K562 (cell line): ENCODE data around the gene PCBP3. TPM values are rescaled to one million over a fixed set of nuclear protein-coding genes. Genes with fewer than 3 reads are reported as not detected.

ENCODE experiments used
- ATAC-seq: fragments of 200-7000 bp; cut with Tn5 transposase; 3 replicates; pipeline ENCODE4 v1.9.1; 2020; ENCODE audit warnings: moderate library complexity
- BruUV-seq: library from RNA; stranded (reverse); fragments of 400-500 nt; replicated peaks from 2 replicates; lab custom pipeline; 2021; lab: Mats Ljungman, UMichigan
- CTCF ChIA-PET: fragments of 300-600 bp; formaldehyde crosslinking; extraction: SDS; loops from one replicate; lab custom pipeline; 2021; ENCODE audit warnings: low intra/inter-chr PET ratio; lab: Yijun Ruan, JAX
- POLR2A ChIA-PET: fragments of 300-600, 350-650 bp; sonication (Branson Sonifier 250); formaldehyde crosslinking; extraction: SDS; loops from one replicate; lab custom pipeline; 2021; ENCODE audit warnings: antibody characterized with exemption, inconsistent platforms; lab: Yijun Ruan, JAX
- DNase-seq, 4 experiments: peaks; one replicate each; pipeline versions ENCODE4 v3.0.0 to v3.0.0-alpha.2; 2011 to 2018; ENCODE audit warnings: low spot score in 3 of 4, mixed read lengths in 3 of 4; ENCODE audit errors: extremely low read depth in 1 of 4
- FAIRE-seq: peaks from 2 replicates; lab custom pipeline; 2011; peaks lifted over from hg19 to GRCh38; lab: Jason Lieb, UNC
- H2AFZ ChIP-seq: 2 replicates; pipeline ENCODE4 v1.6.0; 2011; ENCODE audit warnings: low read depth, low read length, control low read depth, inconsistent platforms
- H3K27ac ChIP-seq: fragments of 200-600 bp; 3 replicates; pipeline ENCODE4 v1.8.0; 2011; ENCODE audit warnings: low read depth, mild to moderate bottlenecking, control low read depth, inconsistent platforms, low read length, moderate library complexity, mixed read lengths; ENCODE audit errors: extremely low read depth
- H3K27me3 ChIP-seq, 2 experiments: fragments of 300-600 bp in 1 of 2; 2 replicates in 1 of 2; 3 replicates in 1 of 2; pipeline versions ENCODE4 v1.6.0 to v1.8.0; 2011; ENCODE audit warnings: inconsistent platforms in 2 of 2, low read length in 2 of 2, mild to moderate bottlenecking in 1 of 2, mixed read lengths in 1 of 2, moderate library complexity in 1 of 2; ENCODE audit not compliant: control insufficient read depth in 2 of 2, insufficient read depth in 2 of 2
- H3K36me3 ChIP-seq: fragments of 300-600 bp; 3 replicates; pipeline ENCODE4 v1.8.0; 2011; ENCODE audit warnings: mild to moderate bottlenecking, low read length, inconsistent platforms; ENCODE audit not compliant: control insufficient read depth, insufficient read depth
- H3K4me1 ChIP-seq, 2 experiments: fragments of 200-600 bp in 1 of 2; replicated peaks in 1 of 2; 2 replicates in 1 of 2; 3 replicates in 1 of 2; pipeline versions ENCODE4 v1.5.1 to v1.8.0; 2011; ENCODE audit warnings: inconsistent platforms in 2 of 2, low read length in 2 of 2, mild to moderate bottlenecking in 1 of 2, mixed read lengths in 1 of 2, moderate library complexity in 1 of 2; ENCODE audit not compliant: control insufficient read depth in 2 of 2, insufficient read depth in 2 of 2
- H3K4me2 ChIP-seq: 2 replicates; pipeline ENCODE4 v1.6.1; 2011; ENCODE audit warnings: low read length, control low read depth, inconsistent platforms, mixed read lengths; ENCODE audit not compliant: insufficient read depth
- H3K4me3 ChIP-seq: fragments of 200-600 bp; sonication (generic), shearing (Covaris generic); 2 replicates; pipeline ENCODE4 v1.5.1; 2016; ENCODE audit warnings: control low read depth, inconsistent platforms
- H3K79me2 ChIP-seq: fragments of 200-600 bp; 3 replicates; pipeline ENCODE4 v1.8.0; 2011; ENCODE audit warnings: low read length, inconsistent platforms; ENCODE audit not compliant: control insufficient read depth, insufficient read depth
- H3K9ac ChIP-seq, 2 experiments: 2 replicates each; pipeline versions ENCODE4 v1.6.0 to v1.6.1; 2011; ENCODE audit warnings: low read depth in 2 of 2, low read length in 2 of 2, control low read depth in 1 of 2, inconsistent platforms in 1 of 2, mild to moderate bottlenecking in 1 of 2, mixed read lengths in 1 of 2; ENCODE audit not compliant: insufficient read depth in 1 of 2
- H3K9me1 ChIP-seq: one replicate; pipeline ENCODE4 v1.6.0; 2011; ENCODE audit warnings: inconsistent platforms, mild to moderate bottlenecking, low read length, moderate library complexity; ENCODE audit not compliant: control insufficient read depth, insufficient read depth
- H3K9me3 ChIP-seq: replicated peaks from 2 replicates; pipeline ENCODE4 v1.5.1; 2011; ENCODE audit warnings: low read depth, low read length, inconsistent platforms; ENCODE audit not compliant: control insufficient read depth, insufficient read depth
- H4K20me1 ChIP-seq: replicated peaks from 2 replicates; pipeline ENCODE4 v1.6.1; 2011; ENCODE audit warnings: low read length, inconsistent platforms, mixed read lengths; ENCODE audit not compliant: control insufficient read depth, insufficient read depth
- ATF1 ChIP-seq, 2 experiments: fragments of 450-650 bp in 1 of 2; IDR thresholded peaks; 2 replicates each; pipeline ENCODE4 v1.6.1; 2016; ENCODE audit warnings: missing compliant biosample characterization in 1 of 2, missing genetic modification characterization in 1 of 2
- CBX8 ChIP-seq: fragments of 200-600 bp; sonication (generic); IDR thresholded peaks from 2 replicates; pipeline ENCODE4 v1.6.1; 2012; ENCODE audit warnings: borderline replicate concordance, mixed run types, low read depth, mild to moderate bottlenecking, moderate library complexity, mixed read lengths, low read length, control low read depth, inconsistent platforms; ENCODE audit not compliant: poor library complexity, severe bottlenecking; ENCODE audit errors: extremely low read depth
- EZH2 ChIP-seq: IDR thresholded peaks from 2 replicates; pipeline ENCODE4 v1.6.1; 2012; ENCODE audit warnings: low read depth, mild to moderate bottlenecking, inconsistent platforms, low read length, borderline replicate concordance
- RAD21 ChIP-seq, 2 experiments: fragments of 250-450 bp in 1 of 2; fragments of 450-650 bp in 1 of 2; sonication (Bioruptor Pico) in 1 of 2; formaldehyde crosslinking in 1 of 2; IDR thresholded peaks in 1 of 2; conservative IDR thresholded peaks in 1 of 2; 2 replicates each; pipeline versions ENCODE4 v1.4.0 to v1.8.0; 2020 to 2022; ENCODE audit warnings: mild to moderate bottlenecking in 2 of 2, moderate library complexity in 1 of 2
- ZNF224 ChIP-seq: sonication (generic); formaldehyde crosslinking; IDR thresholded peaks from 2 replicates; pipeline ENCODE4 v1.8.0; 2022; ENCODE audit warnings: mild to moderate bottlenecking, missing genetic modification reagents
- ZNF639 ChIP-seq, 2 experiments: fragments of 200-800 bp in 1 of 2; sonication (Bioruptor generic) in 1 of 2; sonication (generic) in 1 of 2; formaldehyde crosslinking in 1 of 2; IDR thresholded peaks in 1 of 2; conservative IDR thresholded peaks in 1 of 2; 2 replicates each; pipeline versions ENCODE4 v1.5.0 to v1.6.1; 2016 to 2020; ENCODE audit warnings: missing compliant biosample characterization in 1 of 2, missing genetic modification characterization in 1 of 2, missing genetic modification reagents in 1 of 2
- WGBS: fragments of 100-300 bp; shearing (Covaris generic); methylation state at CpG from one replicate; pipeline ENCODE4 v1.1.6; 2016; ENCODE audit warnings: low coverage, mixed read lengths; ENCODE audit not compliant: insufficient coverage; ENCODE audit errors: missing lambda C conversion rate; 5-methylcytosine and 5-hydroxymethylcytosine counted together
- in situ Hi-C: fragments of 300-500 bp; cut with MboI; formaldehyde crosslinking; loops from 4 replicates; pipeline ENCODE4 v1.15.0; 2018; ENCODE audit warnings: inconsistent platforms, mixed read lengths
- intact Hi-C: fragments of 100-400 bp; cut with micrococcal nuclease; formaldehyde crosslinking; loops from 2 replicates; pipeline ENCODE4 v1.14.2; 2022
- polyA plus RNA-seq, 8 experiments: library from polyadenylated mRNA; depleted of rRNA in 4 of 8; stranded (reverse) in 5 of 8; unstranded in 3 of 8; fragments of >200 nt; fragmentation: Nextera tagmentation in 2 of 8; fragmentation: Illumina TruSeq in 1 of 8; extraction: Ambion mirVana in 2 of 8; extraction: Trizol in 1 of 8; gene quantifications; 2 replicates each; pipeline versions ENCODE4 v1.2.1 to v1.2.3, GENCODE V29; 2011 to 2014; ENCODE audit warnings: inconsistent platforms in 1 of 8, missing spikeins in 1 of 8
- total RNA-seq, 7 experiments: library from RNA; depleted of rRNA in 6 of 7; stranded (reverse); fragments of >200 nt in 6 of 7; fragmentation: Illumina TruSeq in 2 of 7; extraction: Trizol in 2 of 7; gene quantifications; 2 replicates each; pipeline versions ENCODE4 v1.2.1 to v1.2.3, GENCODE V29; 2011 to 2021; ENCODE audit warnings: low replicate concordance in 1 of 7

PCBP3 gene
- total and polyA plus RNA-seq, 9 of the 15 experiments (the other 6 are each of a cell fraction or from before 2014, with no cell fraction given), result 0.18 TPM; not detected in 8

- peak; percentile 50 for TF ChIP-seq CBX8
- 0 out of 4 replicates have a peak, but pooled peaks of 1 of the 2 experiments have one; percentile 3 for TF ChIP-seq RAD21 (CRISPR knock-in tag; conservative IDR thresholded peaks at IDR 0.05 in 1 of 2, IDR thresholded peaks at IDR 0.05 in 1 of 2)
- TF ChIP-seq EZH2, result 0 out of 2 replicates have a peak, but pooled peaks have one; percentile 62
- TF ChIP-seq ATF1 (CRISPR knock-in tag; IDR thresholded peaks at IDR 0.05), result no peak
- TF ChIP-seq ATF1 (tag; IDR thresholded peaks at IDR 0.05), result peak; percentile 14; the same call in 1 of the 2 replicates
These were observed 28.3 kb upstream of the PCBP3 start (continued) for GRCh38 chr21:45615145-45615711.

DNA sequence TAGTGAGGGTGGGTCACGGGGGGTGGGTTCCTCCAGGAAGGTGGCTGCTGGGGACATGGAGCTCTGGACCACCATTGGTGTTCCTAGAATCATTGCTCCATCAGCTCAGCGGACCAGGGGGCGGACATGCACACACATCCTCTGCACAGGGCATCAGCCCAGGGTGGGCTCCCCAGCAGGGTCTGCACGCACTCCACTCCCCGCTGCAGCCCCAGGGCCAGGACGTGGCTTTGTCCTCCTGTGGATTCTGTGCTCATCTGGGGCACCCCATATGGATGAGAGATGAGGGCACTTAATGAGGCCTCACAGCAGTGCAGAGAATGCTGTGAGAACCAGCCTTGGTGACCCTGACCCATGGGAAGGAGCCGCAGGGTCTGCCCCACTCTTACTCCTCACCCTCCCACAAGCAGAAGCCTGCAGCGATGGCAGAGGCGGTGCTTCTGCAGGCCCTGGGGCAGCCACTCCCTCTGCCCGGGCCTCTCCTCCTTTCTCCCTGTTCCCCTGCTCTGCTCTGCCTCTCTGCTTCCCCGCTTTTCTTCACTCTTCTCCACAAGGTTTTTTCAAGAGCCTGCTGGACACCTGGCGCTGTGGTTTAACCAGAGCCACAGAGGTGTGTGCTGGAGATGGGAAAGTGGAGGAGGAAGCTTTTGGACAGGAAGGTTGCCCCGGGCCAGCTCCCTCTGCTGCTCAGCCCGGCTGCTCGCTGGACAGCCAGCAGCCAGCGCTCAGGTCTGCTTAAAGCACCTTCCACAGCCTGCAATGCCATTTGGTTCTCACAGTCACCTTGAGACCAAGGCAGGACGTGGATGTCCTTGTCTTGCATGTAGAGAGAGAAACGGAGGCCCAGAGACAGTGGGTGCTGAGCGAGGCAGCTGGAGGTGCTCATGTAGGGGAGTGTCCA, 26.3 kb upstream of the PCBP3 start:
- ATAC-seq (peak; percentile 28; the same call in 2 of the 3 replicates), DNase-seq (no peak), FAIRE-seq (no peak)
- no peak overlapping the region for H2AFZ ChIP-seq
- peaks cover 16% of the 10 kb centered on the region; the same call in 1 of the 2 replicates for H4K20me1 ChIP-seq
- no peaks in the 10 kb centered on the region for H3K79me2 ChIP-seq
- H3K27me3 ChIP-seq, result peaks cover 60 to 86% of the 10 kb centered on the region in 2 experiments
- peaks cover 2 to 13% of the 10 kb centered on the region in 2 experiments; a peak in 3 of 5 replicates for H3K4me1 ChIP-seq
- H3K27ac ChIP-seq, result no peak overlapping the region
- intact Hi-C loops (no loop called here), in situ Hi-C loops (no loop called here)
- H3K9ac ChIP-seq, result no peak overlapping the region
- POLR2A ChIA-PET, result interaction anchor here (1.1 kb wide), 1 partner anchor 25 kb away, joined by 3 read pairs; no protein-coding TSS in a partner anchor
- H3K9me3 ChIP-seq, result no peaks in the 10 kb centered on the region
- no peak overlapping the region for H3K4me2 ChIP-seq
- no peak overlapping the region for H3K4me3 ChIP-seq
- no TSS peak for BruUV-seq
- WGBS, result 1% methylated on average over 19 of the region's 19 CpGs
- H3K36me3 ChIP-seq, result no peaks in the 10 kb centered on the region
- CTCF ChIA-PET, result no interaction called here
- no peaks in the 10 kb centered on the region for H3K9me1 ChIP-seq
- TF ChIP-seq ZNF224 (CRISPR knock-in tag) (no peak), ZNF639 (CRISPR knock-in tag; conservative IDR thresholded peaks at IDR 0.05 in 1 of 2, IDR thresholded peaks at IDR 0.05 in 1 of 2) (no peak)
